ENCODE data around the gene TRIAP1.

The TRIAP1 gene

GRCh38 chr12:120432772-120433525 lies 13.2 kb downstream of the TRIAP1 start:
- H3K36me3 ChIP-seq (ENCODE audit: control insufficient read depth in 1 of 2, insufficient read depth in 2 of 2, low read length in 2 of 2), result no peaks in the 10 kb centered on the region
- no peak overlapping the region for H3K9ac ChIP-seq (ENCODE audit: low read depth in 1 of 2, low read length in 2 of 2)

GRCh38 chr12:120429368-120429767 lies 16.8 kb downstream of the TRIAP1 start:
- no peak overlapping the region for H3K27ac ChIP-seq (ENCODE audit: low read depth, low read length)
- no peaks in the 10 kb centered on the region for H3K36me3 ChIP-seq (ENCODE audit: control insufficient read depth in 1 of 2, insufficient read depth in 2 of 2, low read length in 2 of 2)
- H3K27me3 ChIP-seq (ENCODE audit: control insufficient read depth in 1 of 2, insufficient read depth in 2 of 2, low read length in 2 of 2), result no peaks in the 10 kb centered on the region
- peaks cover 4 to 5% of the 10 kb centered on the region in 2 donors for H3K4me1 ChIP-seq (ENCODE audit: control insufficient read depth in 1 of 2, insufficient read depth in 2 of 2, low read length in 2 of 2)
- no peak overlapping the region for H3K4me3 ChIP-seq (ENCODE audit: low read depth in 1 of 2, low read length in 2 of 2)
- no peak overlapping the region for H3K9ac ChIP-seq (ENCODE audit: low read depth in 1 of 2, low read length in 2 of 2)
- H3K9me3 ChIP-seq (ENCODE audit: control insufficient read depth in 1 of 2, low read length in 2 of 2), result no peaks in the 10 kb centered on the region

More at GRCh38 chr12:120432772-120433525, 13.2 kb downstream of the TRIAP1 start:
- no peaks in the 10 kb centered on the region for H3K9me3 ChIP-seq (ENCODE audit: control insufficient read depth in 1 of 2, low read length in 2 of 2)
- no peak overlapping the region for H3K4me3 ChIP-seq (ENCODE audit: low read depth in 1 of 2, low read length in 2 of 2)
- no peak overlapping the region for H3K27ac ChIP-seq (ENCODE audit: low read depth, low read length)
- no peaks in the 10 kb centered on the region for H3K27me3 ChIP-seq (ENCODE audit: control insufficient read depth in 1 of 2, insufficient read depth in 2 of 2, low read length in 2 of 2)
- H3K4me1 ChIP-seq (ENCODE audit: control insufficient read depth in 1 of 2, insufficient read depth in 2 of 2, low read length in 2 of 2), result peaks cover 4 to 12% of the 10 kb centered on the region in 2 donors

GRCh38 chr12:120428597-120429229 lies 17.5 kb downstream of the TRIAP1 start:
- Histone ChIP-seq H3K36me3 (ENCODE audit: control insufficient read depth in 1 of 2, insufficient read depth in 2 of 2, low read length in 2 of 2) (no peaks in the 10 kb centered on the region), H3K4me1 (ENCODE audit: control insufficient read depth in 1 of 2, insufficient read depth in 2 of 2, low read length in 2 of 2) (peaks cover 4 to 5% of the 10 kb centered on the region in 2 donors), H3K9me3 (ENCODE audit: control insufficient read depth in 1 of 2, low read length in 2 of 2) (no peaks in the 10 kb centered on the region), H3K27ac (ENCODE audit: low read depth, low read length) (no peak overlapping the region), H3K27me3 (ENCODE audit: control insufficient read depth in 1 of 2, insufficient read depth in 2 of 2, low read length in 2 of 2) (no peaks in the 10 kb centered on the region), H3K4me3 (ENCODE audit: low read depth in 1 of 2, low read length in 2 of 2) (no peak overlapping the region), H3K9ac (ENCODE audit: low read depth in 1 of 2, low read length in 2 of 2) (no peak overlapping the region)

GRCh38 chr12:120425797-120426196 lies 20.4 kb downstream of the TRIAP1 start:
- Histone ChIP-seq H3K27me3 (ENCODE audit: control insufficient read depth in 1 of 2, insufficient read depth in 2 of 2, low read length in 2 of 2) (no peaks in the 10 kb centered on the region), H3K4me1 (ENCODE audit: control insufficient read depth in 1 of 2, insufficient read depth in 2 of 2, low read length in 2 of 2) (peaks cover 4 to 5% of the 10 kb centered on the region in 2 donors), H3K36me3 (ENCODE audit: control insufficient read depth in 1 of 2, insufficient read depth in 2 of 2, low read length in 2 of 2) (no peaks in the 10 kb centered on the region), H3K4me3 (ENCODE audit: low read depth in 1 of 2, low read length in 2 of 2) (no peak overlapping the region), H3K9ac (ENCODE audit: low read depth in 1 of 2, low read length in 2 of 2) (no peak overlapping the region), H3K27ac (ENCODE audit: low read depth, low read length) (no peak overlapping the region), H3K9me3 (ENCODE audit: control insufficient read depth in 1 of 2, low read length in 2 of 2) (no peaks in the 10 kb centered on the region)

GRCh38 chr12:120422892-120423456 lies 23.2 kb downstream of the TRIAP1 start:
- Histone ChIP-seq H3K4me3 (ENCODE audit: low read depth in 1 of 2, low read length in 2 of 2) (no peak overlapping the region), H3K27me3 (ENCODE audit: control insufficient read depth in 1 of 2, insufficient read depth in 2 of 2, low read length in 2 of 2) (no peaks in the 10 kb centered on the region), H3K36me3 (ENCODE audit: control insufficient read depth in 1 of 2, insufficient read depth in 2 of 2, low read length in 2 of 2) (no peaks in the 10 kb centered on the region), H3K9me3 (ENCODE audit: control insufficient read depth in 1 of 2, low read length in 2 of 2) (no peaks in the 10 kb centered on the region), H3K9ac (ENCODE audit: low read depth in 1 of 2, low read length in 2 of 2) (no peak overlapping the region), H3K4me1 (ENCODE audit: control insufficient read depth in 1 of 2, insufficient read depth in 2 of 2, low read length in 2 of 2) (no peaks in the 10 kb centered on the region), H3K27ac (ENCODE audit: low read depth, low read length) (no peak overlapping the region)

- Histone ChIP-seq H3K9me3 (ENCODE audit: control insufficient read depth in 1 of 2, low read length in 2 of 2) (no peaks in the 10 kb centered on the region), H3K27me3 (ENCODE audit: control insufficient read depth in 1 of 2, insufficient read depth in 2 of 2, low read length in 2 of 2) (no peaks in the 10 kb centered on the region)
These were observed 24.5 kb downstream of the TRIAP1 start for GRCh38 chr12:120421701-120422100.

GRCh38 chr12:120417917-120418580 lies 28.1 kb downstream of the TRIAP1 start:
- Histone ChIP-seq H3K27me3 (ENCODE audit: control insufficient read depth in 1 of 2, insufficient read depth in 2 of 2, low read length in 2 of 2) (no peaks in the 10 kb centered on the region), H3K4me1 (ENCODE audit: control insufficient read depth in 1 of 2, insufficient read depth in 2 of 2, low read length in 2 of 2) (peaks cover 0 to 6% of the 10 kb centered on the region in 2 donors), H3K36me3 (ENCODE audit: control insufficient read depth in 1 of 2, insufficient read depth in 2 of 2, low read length in 2 of 2) (no peaks in the 10 kb centered on the region), H3K27ac (ENCODE audit: low read depth, low read length) (no peak overlapping the region), H3K9ac (ENCODE audit: low read depth in 1 of 2, low read length in 2 of 2) (no peak overlapping the region), H3K4me3 (ENCODE audit: low read depth in 1 of 2, low read length in 2 of 2) (no peak overlapping the region), H3K9me3 (ENCODE audit: control insufficient read depth in 1 of 2, low read length in 2 of 2) (no peaks in the 10 kb centered on the region)

More at GRCh38 chr12:120421701-120422100, 24.5 kb downstream of the TRIAP1 start:
- Histone ChIP-seq H3K36me3 (ENCODE audit: control insufficient read depth in 1 of 2, insufficient read depth in 2 of 2, low read length in 2 of 2) (no peaks in the 10 kb centered on the region), H3K4me3 (ENCODE audit: low read depth in 1 of 2, low read length in 2 of 2) (no peak overlapping the region), H3K27ac (ENCODE audit: low read depth, low read length) (no peak overlapping the region), H3K4me1 (ENCODE audit: control insufficient read depth in 1 of 2, insufficient read depth in 2 of 2, low read length in 2 of 2) (no peaks in the 10 kb centered on the region), H3K9ac (ENCODE audit: low read depth in 1 of 2, low read length in 2 of 2) (no peak overlapping the region)

- Histone ChIP-seq H3K9me3 (ENCODE audit: control insufficient read depth in 1 of 2, low read length in 2 of 2) (no peaks in the 10 kb centered on the region), H3K27ac (ENCODE audit: low read depth, low read length) (no peak overlapping the region), H3K4me3 (ENCODE audit: low read depth in 1 of 2, low read length in 2 of 2) (no peak overlapping the region), H3K36me3 (ENCODE audit: control insufficient read depth in 1 of 2, insufficient read depth in 2 of 2, low read length in 2 of 2) (no peaks in the 10 kb centered on the region), H3K9ac (ENCODE audit: low read depth in 1 of 2, low read length in 2 of 2) (no peak overlapping the region), H3K4me1 (ENCODE audit: control insufficient read depth in 1 of 2, insufficient read depth in 2 of 2, low read length in 2 of 2) (peaks cover 0 to 6% of the 10 kb centered on the region in 2 donors), H3K27me3 (ENCODE audit: control insufficient read depth in 1 of 2, insufficient read depth in 2 of 2, low read length in 2 of 2) (no peaks in the 10 kb centered on the region)
These were observed 29.5 kb downstream of the TRIAP1 start for GRCh38 chr12:120416490-120417216.

GRCh38 chr12:120413901-120414695 lies 32.1 kb downstream of the TRIAP1 start:
- Histone ChIP-seq H3K9ac (ENCODE audit: low read depth in 1 of 2, low read length in 2 of 2) (no peak overlapping the region), H3K27ac (ENCODE audit: low read depth, low read length) (no peak overlapping the region), H3K36me3 (ENCODE audit: control insufficient read depth in 1 of 2, insufficient read depth in 2 of 2, low read length in 2 of 2) (no peaks in the 10 kb centered on the region), H3K4me1 (ENCODE audit: control insufficient read depth in 1 of 2, insufficient read depth in 2 of 2, low read length in 2 of 2) (peaks cover 0 to 6% of the 10 kb centered on the region in 2 donors), H3K4me3 (ENCODE audit: low read depth in 1 of 2, low read length in 2 of 2) (no peak overlapping the region), H3K27me3 (ENCODE audit: control insufficient read depth in 1 of 2, insufficient read depth in 2 of 2, low read length in 2 of 2) (no peaks in the 10 kb centered on the region), H3K9me3 (ENCODE audit: control insufficient read depth in 1 of 2, low read length in 2 of 2) (no peaks in the 10 kb centered on the region)
